Measurements from ENCODE around the gene KIF4B.

The KIF4B gene

DNA sequence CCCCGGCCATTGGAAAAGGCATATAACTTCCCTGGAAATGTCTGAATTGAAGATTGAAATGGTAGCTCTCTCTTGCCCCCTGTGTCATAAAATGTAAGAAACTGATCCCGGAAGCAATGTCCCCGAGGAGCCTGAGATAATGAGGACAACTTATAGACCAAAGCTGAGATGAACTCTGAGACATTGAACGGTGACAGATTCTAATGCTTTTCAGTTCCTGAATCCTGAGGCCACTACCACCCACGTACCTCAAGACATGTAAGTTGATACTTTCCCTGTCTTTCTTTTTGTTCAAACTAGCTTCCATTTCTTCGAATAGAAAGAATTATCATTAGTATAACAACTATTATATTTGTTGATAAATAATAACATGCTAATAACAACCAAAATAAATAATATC is 51.0 kb downstream of the KIF4B start:
- DNase-seq, result no peak

- no peak for DNase-seq
Measured at GRCh38 chr5:155066886-155067595, 53.5 kb downstream of the KIF4B start.

Data from activated CD8-positive, alpha-beta memory T cell treated with anti-CD3 and anti-CD28 coated beads, Interleukin-2, amount 50 U/mL, for 48 hours (primary cell).